HL-60 (cell line): ENCODE data around the gene ARHGAP26.

Source experiments
- DNase-seq, 2 experiments: peaks; one replicate each; pipeline ENCODE4 v3.0.0-alpha.2; 2010 to 2020; ENCODE audit warnings: low read depth in 1 of 2, low spot score in 1 of 2
- H3K27ac ChIP-seq: fragments of 250-450 bp; sonication (Bioruptor Pico); replicated peaks from 2 replicates; pipeline ENCODE4 v1.5.1; 2020; ENCODE audit warnings: mild to moderate bottlenecking, moderate library complexity
- H3K27me3 ChIP-seq: fragments of 250-450 bp; sonication (Bioruptor Pico); 2 replicates; pipeline ENCODE4 v1.5.1; 2021; ENCODE audit warnings: mild to moderate bottlenecking, moderate library complexity; ENCODE audit not compliant: insufficient read depth, poor library complexity, severe bottlenecking
- H3K4me3 ChIP-seq: replicated peaks from 2 replicates; pipeline ENCODE4 v1.5.1; 2011; ENCODE audit warnings: mild to moderate bottlenecking, control low read depth, low read length; ENCODE audit not compliant: insufficient read depth
- GABPA ChIP-seq: IDR thresholded peaks from 2 replicates; pipeline ENCODE4 v1.6.1; 2012; ENCODE audit warnings: low read depth
- POLR2AphosphoS5 ChIP-seq: IDR thresholded peaks from 2 replicates; pipeline ENCODE4 v1.6.1; 2012; ENCODE audit warnings: low read depth
- SPI1 ChIP-seq: IDR thresholded peaks from 2 replicates; pipeline ENCODE4 v1.6.1; 2012; ENCODE audit warnings: low read depth, mild to moderate bottlenecking, borderline replicate concordance
- TF ChIP-seq, protein P1 (sequence below): IDR thresholded peaks from one replicate; pipeline ENCODE4 v1.5.1; 2011; ENCODE audit warnings: low read length, control low read depth, inconsistent platforms; ENCODE audit not compliant: insufficient read depth
- TF ChIP-seq, protein P2 (sequence below): IDR thresholded peaks from 2 replicates; pipeline ENCODE4 v1.6.1; 2012; ENCODE audit warnings: low read depth; ENCODE audit not compliant: insufficient replicate concordance

The ARHGAP26 gene

DNA sequence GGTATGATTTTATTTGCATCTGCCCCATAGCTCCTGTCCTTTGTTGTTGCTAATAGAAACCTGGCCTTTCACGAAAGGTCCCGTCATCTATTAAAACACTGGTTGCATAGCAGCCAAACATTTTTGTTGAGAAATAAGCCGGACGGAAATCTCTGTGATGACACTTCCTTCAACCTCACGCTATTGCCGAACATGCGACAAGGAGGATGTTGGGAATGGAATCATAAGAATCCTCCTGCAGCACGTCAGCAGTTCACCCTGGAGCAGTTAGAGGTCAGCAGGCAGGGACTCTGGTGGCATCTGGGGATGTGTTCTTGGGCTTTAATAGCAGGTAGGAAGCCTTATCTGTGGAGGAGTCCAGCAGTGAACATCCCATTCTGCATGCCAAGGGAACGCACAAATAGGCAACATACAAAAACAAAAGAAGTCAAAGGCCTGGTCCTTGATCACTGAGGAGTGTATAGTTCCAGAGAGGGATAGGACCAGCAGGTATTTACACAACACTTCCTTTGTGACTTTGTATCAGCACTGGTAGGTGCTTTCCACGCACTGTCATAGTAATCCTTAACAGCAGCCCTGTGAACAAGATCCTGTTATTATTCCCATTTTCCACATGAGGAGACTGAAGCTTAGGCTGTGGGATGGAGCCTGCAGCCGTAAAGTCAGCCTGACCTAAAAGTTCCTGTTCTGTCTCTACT is 33.4 kb downstream of the ARHGAP26 start:
- DNase-seq = peak; percentile 92 to 96
- Histone ChIP-seq H3K4me3 (no peak overlapping the region), H3K27ac (peak overlapping the region; percentile 88), H3K27me3 (no peaks in the 10 kb centered on the region)
- peak; percentile 58 for TF ChIP-seq POLR2AphosphoS5
- TF ChIP-seq GABPA = no peak
- TF ChIP-seq SPI1 = no peak
- TF ChIP-seq, protein P1, sequence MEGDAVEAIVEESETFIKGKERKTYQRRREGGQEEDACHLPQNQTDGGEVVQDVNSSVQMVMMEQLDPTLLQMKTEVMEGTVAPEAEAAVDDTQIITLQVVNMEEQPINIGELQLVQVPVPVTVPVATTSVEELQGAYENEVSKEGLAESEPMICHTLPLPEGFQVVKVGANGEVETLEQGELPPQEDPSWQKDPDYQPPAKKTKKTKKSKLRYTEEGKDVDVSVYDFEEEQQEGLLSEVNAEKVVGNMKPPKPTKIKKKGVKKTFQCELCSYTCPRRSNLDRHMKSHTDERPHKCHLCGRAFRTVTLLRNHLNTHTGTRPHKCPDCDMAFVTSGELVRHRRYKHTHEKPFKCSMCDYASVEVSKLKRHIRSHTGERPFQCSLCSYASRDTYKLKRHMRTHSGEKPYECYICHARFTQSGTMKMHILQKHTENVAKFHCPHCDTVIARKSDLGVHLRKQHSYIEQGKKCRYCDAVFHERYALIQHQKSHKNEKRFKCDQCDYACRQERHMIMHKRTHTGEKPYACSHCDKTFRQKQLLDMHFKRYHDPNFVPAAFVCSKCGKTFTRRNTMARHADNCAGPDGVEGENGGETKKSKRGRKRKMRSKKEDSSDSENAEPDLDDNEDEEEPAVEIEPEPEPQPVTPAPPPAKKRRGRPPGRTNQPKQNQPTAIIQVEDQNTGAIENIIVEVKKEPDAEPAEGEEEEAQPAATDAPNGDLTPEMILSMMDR = no peak
- TF ChIP-seq, protein P2, sequence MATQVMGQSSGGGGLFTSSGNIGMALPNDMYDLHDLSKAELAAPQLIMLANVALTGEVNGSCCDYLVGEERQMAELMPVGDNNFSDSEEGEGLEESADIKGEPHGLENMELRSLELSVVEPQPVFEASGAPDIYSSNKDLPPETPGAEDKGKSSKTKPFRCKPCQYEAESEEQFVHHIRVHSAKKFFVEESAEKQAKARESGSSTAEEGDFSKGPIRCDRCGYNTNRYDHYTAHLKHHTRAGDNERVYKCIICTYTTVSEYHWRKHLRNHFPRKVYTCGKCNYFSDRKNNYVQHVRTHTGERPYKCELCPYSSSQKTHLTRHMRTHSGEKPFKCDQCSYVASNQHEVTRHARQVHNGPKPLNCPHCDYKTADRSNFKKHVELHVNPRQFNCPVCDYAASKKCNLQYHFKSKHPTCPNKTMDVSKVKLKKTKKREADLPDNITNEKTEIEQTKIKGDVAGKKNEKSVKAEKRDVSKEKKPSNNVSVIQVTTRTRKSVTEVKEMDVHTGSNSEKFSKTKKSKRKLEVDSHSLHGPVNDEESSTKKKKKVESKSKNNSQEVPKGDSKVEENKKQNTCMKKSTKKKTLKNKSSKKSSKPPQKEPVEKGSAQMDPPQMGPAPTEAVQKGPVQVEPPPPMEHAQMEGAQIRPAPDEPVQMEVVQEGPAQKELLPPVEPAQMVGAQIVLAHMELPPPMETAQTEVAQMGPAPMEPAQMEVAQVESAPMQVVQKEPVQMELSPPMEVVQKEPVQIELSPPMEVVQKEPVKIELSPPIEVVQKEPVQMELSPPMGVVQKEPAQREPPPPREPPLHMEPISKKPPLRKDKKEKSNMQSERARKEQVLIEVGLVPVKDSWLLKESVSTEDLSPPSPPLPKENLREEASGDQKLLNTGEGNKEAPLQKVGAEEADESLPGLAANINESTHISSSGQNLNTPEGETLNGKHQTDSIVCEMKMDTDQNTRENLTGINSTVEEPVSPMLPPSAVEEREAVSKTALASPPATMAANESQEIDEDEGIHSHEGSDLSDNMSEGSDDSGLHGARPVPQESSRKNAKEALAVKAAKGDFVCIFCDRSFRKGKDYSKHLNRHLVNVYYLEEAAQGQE = no peak

DNA sequence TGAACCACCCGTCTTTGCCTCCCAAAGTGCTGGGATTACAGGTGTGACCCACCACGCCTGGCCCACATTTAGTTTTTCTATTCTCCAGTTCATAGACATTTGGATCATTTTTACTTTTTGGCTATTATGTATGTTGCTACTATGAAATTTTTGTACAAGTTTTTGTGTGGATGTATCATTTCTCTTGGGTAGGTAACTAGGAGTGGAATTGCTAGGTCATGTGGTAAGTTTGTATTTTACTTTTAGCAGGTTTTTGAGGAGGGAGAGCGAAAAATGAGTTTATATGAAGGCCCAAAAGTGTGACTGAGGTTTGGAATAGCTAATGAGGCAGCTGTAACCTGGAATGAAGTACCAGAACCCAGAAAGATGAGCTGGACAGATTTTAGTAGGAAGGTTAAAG is 35.2 kb downstream of the ARHGAP26 start:
- Histone ChIP-seq H3K27ac (peak overlapping the region; percentile 15), H3K27me3 (no peaks in the 10 kb centered on the region), H3K4me3 (no peak overlapping the region)
- DNase-seq = no peak
- TF ChIP-seq GABPA (no peak), POLR2AphosphoS5 (no peak), SPI1 (no peak)
- TF ChIP-seq, protein P1 = no peak

DNA sequence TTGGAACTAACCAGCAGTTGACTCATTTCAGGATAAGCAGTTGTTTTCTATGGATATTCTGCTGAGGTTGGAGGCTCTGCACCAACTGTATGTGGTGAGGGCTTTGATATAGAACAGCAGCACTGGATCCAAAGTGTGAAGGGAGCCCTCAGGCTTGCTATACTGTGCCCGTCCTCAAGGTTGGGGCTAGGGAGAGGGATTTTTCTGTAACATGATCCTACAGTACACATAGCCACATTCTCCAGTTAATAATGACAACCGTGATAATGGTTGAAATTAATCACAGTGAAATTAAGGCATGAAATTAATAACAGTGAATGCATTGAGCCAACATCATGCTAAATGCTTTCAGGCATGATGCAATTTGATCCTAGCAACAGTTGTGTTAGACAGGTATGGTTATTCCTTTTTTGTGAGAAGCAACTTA is 36.7 kb downstream of the ARHGAP26 start:
- Histone ChIP-seq H3K4me3 (no peak overlapping the region), H3K27me3 (no peaks in the 10 kb centered on the region), H3K27ac (peak overlapping the region; percentile 55)
- no peak for DNase-seq
- no peak for TF ChIP-seq POLR2AphosphoS5
- TF ChIP-seq, protein P2 = no peak
- TF ChIP-seq GABPA = no peak
- TF ChIP-seq, protein P1 = no peak
- TF ChIP-seq SPI1 = no peak
